Glomerular endothelial cell (primary cell): ENCODE data around the gene NEIL1. TPM values are rescaled to one million over a fixed set of nuclear protein-coding genes. Genes with fewer than 3 reads are reported as not detected.

Source experiments
- DNase-seq: peaks from one replicate; pipeline ENCODE4 v3.0.0-alpha.2; 2011; ENCODE audit warnings: low read depth, low spot score; ENCODE audit errors: extremely low read depth
- total RNA-seq: library from RNA; depleted of rRNA; stranded (reverse); fragments of >200 nt; gene quantifications from 2 replicates; pipeline ENCODE4 v1.2.3, GENCODE V29; 2015

NEIL1 gene
- total RNA-seq, 1 donor from 2014 or later, result 31.3 TPM

GRCh38 chr15:75355369-75355768 lies 8.5 kb downstream of the NEIL1 start:
- DNase-seq, result no peak

GRCh38 chr15:75356006-75356405 lies 9.2 kb downstream of the NEIL1 start:
- DNase-seq, result no peak

GRCh38 chr15:75356517-75356916 lies 9.7 kb downstream of the NEIL1 start:
- DNase-seq, result no peak

GRCh38 chr15:75357976-75358673 lies 11.3 kb downstream of the NEIL1 start:
- no peak for DNase-seq

- DNase-seq, result no peak
Observed at GRCh38 chr15:75358771-75359536, 12.1 kb downstream of the NEIL1 start.

- DNase-seq, result no peak
Observed at GRCh38 chr15:75359537-75360250, 12.9 kb downstream of the NEIL1 start.

- no peak for DNase-seq
Observed at GRCh38 chr15:75360391-75360790, 13.6 kb downstream of the NEIL1 start.

- DNase-seq, result no peak
Observed at GRCh38 chr15:75360856-75361255, 14.0 kb downstream of the NEIL1 start.

GRCh38 chr15:75361361-75361988 lies 14.6 kb downstream of the NEIL1 start:
- DNase-seq, result no peak

- no peak for DNase-seq
Observed at GRCh38 chr15:75361989-75362641, 15.3 kb downstream of the NEIL1 start.

GRCh38 chr15:75362642-75363249 lies 15.9 kb downstream of the NEIL1 start:
- DNase-seq, result no peak

GRCh38 chr15:75363786-75364185 lies 16.9 kb downstream of the NEIL1 start:
- no peak for DNase-seq

GRCh38 chr15:75364881-75365280 lies 18.0 kb downstream of the NEIL1 start:
- no peak for DNase-seq

- DNase-seq, result no peak
Observed at GRCh38 chr15:75366163-75366562, 19.3 kb downstream of the NEIL1 start.

- no peak for DNase-seq
Observed at GRCh38 chr15:75367006-75367405, 20.2 kb downstream of the NEIL1 start.

GRCh38 chr15:75367406-75367912 lies 20.6 kb downstream of the NEIL1 start:
- no peak for DNase-seq

- peak; percentile 64 for DNase-seq
Observed at GRCh38 chr15:75367913-75368688, 21.3 kb downstream of the NEIL1 start, which contains the start of gene MAN2C1. Gene MAN2C1, minus strand, starts transcription at chr15:75368607. Its CDS starts 24 bp downstream, at chr15:75368583.

- no peak for DNase-seq
Observed at GRCh38 chr15:75368689-75369239, 21.9 kb downstream of the NEIL1 start.
